Activated T-cell treated with anti-CD3 and anti-CD28 coated beads for 48 hours (primary cell): Measurements from ENCODE around the gene MIF4GD.
"Not testable (repeated sequence)": the region's sequence is repeated elsewhere in the genome, so short reads cannot be mapped to it uniquely, and the experiment has no call there.

Experiments used
- DNase-seq: peaks from one replicate; pipeline ENCODE4 v3.0.0-alpha.2; 2020; ENCODE audit warnings: low read depth

Gene MIF4GD

DNA sequence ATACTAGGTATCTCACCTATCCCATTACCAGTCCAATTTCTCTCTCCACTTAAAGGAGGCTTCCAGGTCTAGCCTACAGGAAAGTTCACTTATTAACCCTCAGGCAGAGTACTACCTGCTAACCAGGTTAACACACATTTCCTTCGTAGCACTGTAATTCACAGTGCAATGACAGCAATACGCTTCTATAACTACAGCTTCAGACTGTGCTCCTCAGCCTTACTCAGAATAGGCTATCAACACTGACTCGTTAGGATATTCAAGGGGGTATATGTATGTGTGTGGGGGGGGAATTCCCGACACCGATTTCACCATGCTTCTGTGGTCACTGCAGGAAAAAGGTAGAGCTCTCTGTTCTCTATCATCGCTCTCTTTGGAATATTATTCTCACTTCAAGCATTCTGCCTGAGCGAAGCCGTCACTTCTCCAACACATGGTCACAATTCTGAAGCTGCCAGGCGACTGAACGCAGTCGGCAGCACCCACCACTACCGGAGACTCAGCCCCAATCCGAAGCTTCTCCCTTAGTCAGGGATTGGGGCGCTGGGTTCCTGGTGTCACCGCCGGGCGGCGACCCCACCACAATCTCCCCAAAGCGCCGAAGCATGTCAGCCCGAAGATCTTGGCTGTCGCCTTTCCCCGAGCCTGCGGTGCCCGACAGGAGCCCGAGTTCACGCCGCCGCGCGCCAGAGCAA lies 10.2 kb downstream of the MIF4GD start:
- DNase-seq, result peak; percentile 45

DNA sequence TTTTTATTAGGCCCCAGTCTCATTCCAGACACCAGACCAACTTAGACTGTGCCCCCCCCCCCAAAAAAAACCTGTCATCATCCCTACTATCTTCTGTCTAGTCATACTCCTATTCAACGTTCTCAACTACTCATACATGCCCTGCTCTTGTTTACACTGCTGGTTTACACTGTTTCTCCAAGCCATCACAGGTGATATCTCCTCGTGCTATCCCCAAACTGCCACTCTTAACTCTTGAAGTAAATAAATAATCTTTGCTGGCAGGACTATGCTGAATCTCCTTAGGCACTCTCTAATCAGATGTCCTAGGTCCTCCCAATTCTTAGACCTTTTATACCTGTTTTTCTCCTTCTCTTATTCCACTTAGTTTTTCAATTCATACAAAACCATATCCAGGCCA lies 13.8 kb downstream of the MIF4GD start:
- not testable (repeated sequence) for DNase-seq

DNA sequence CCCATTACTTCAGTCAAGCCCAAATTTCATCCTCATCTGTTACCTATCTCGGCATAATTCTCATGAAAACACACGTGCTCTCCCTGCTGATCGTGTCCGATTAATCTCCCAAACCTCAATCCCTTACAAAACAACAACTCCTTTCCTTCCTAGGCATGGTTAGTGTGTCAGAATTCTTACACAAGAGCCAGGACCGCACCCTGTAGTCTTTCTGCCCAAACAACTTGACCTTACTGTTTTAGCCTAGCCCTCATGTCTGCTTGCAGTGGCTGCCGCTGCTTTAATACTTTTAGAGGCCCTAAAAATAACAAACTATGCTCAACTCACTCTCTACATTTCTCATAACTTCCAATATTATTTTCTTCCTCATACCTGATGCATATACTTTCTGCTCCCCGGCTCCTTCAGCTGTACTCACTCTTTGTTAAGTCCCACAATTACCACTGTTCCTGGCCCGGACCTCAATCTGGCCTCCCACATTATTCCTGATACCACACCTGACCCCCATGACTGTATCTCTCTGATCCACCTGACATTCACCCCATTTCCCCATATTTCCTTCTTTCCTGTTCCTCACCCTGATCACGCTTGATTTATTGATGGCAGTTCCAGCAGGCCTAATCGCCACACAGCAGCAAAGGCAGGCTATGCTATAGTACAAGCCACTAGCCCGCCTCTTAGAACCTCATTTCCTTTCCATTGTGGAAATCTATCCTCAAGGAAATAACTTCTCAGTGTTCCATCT lies 14.9 kb downstream of the MIF4GD start:
- not testable (repeated sequence) for DNase-seq

DNA sequence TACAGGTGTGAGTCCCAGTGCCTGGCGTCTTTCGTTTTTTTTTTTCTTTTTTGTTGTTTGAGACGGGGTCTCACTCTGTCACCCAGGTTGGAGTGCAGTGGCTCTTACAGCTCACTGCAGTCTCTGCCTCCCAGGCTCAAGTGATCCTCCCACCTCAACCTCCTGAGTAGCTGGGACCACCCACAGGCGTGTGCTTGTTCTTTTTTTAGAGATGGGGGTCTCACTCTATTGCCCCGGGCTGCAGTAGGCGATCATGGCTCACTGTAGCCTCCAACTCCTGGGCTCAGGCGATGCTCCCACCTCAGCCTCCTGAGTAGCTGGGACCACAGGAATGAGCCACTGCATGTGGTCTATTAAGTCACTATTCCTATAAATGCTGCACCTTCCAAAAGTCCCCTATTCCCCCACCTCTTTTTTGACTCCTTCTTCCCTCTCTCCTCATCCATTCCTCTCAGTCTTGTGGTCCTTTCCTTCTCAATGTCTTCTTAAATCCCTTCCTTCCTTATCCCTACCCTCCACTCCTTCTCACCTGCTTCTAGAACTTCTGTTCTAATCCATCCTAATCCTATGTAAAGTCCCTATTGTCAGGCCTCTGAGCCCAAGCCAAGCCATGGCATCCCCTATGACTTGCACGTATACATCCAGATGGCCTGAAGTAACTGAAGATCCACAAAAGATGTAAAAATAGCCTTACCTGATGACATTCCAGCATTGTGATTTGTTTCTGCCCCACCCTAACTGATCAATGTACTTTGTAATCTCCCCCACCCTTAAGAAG lies 18.8 kb downstream of the MIF4GD start:
- DNase-seq, result no peak

DNA sequence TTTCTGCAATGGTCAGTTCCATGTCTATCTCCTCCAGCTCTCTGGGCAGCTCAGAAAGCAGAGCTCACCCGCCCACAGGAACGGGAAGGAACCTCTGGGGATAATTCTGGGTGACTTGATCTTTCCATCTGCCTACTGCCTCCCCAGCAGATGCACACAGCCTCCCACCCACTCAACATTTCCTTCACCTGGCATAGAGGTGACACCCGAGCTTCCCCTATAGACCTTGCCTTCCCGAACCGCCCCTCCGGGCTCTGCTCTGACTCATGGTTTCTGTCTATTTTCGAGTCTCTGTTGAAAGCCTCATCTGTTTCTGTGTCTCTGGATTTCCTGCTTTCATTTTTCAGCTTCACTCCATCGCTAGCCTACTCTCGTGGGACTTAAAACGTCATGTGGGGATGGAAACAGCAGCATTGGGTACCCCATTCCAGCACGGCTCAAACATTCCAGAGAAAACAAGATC lies 21.0 kb downstream of the MIF4GD start:
- DNase-seq, result peak; percentile 68

DNA sequence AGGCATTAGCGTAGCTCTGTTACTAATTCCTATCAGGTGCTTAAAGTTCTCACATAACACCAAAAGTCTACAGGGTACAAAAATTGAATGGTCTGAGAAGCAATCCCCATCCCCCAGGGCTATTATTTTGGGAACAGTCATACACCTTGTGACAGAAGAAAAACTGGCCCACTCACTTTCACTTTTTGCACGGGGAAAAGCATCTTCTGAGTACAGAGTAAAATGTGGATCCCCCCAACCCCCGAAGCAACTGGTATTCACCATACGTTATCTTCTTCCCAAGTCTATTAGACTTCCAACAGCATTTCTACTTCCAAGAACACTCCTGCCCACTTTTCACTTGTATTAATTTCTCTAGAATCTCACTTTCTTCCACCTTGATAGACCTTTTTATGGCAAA lies 21.5 kb downstream of the MIF4GD start:
- DNase-seq, result no peak

DNA sequence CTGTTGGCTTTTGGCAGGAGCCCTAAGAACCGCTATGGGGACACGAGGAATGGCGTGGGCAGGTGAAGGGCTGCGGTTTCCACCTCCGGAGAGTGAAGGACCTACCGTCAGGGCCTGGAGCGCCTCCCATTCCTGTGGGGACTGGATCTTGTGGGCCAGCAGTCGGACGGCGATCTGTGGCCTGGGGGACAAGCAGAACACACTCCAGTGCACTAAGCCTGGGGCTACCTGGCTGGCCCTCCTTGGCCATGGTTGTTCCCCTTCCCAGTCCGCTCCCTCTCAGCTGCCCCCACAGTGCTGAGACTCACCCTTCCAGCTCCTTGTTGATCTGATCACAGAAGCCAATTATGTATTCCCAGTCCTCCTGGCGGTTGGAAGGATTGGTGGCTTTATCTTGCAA lies 24.6 kb downstream of the MIF4GD start:
- no peak for DNase-seq

DNA sequence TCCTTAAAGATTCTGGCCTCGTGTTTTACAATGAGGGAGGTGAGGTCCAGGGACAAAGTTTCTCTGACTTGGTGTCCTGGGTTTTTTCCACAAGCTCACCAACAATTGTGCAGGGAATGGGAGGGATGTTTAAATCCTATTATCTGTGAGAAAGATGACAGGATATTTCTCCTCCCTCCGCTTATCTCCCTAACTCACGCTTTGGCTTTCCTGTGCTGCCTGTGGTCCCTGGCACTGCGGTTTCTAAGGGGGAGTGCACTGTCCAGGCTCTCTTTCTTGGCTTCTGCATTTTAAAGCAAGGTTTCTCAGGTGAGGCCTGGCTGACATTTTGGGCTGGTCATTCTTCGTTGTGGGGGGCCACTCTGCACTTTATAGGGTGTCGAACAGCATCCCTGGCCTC lies 26.0 kb downstream of the MIF4GD start:
- no peak for DNase-seq

DNA sequence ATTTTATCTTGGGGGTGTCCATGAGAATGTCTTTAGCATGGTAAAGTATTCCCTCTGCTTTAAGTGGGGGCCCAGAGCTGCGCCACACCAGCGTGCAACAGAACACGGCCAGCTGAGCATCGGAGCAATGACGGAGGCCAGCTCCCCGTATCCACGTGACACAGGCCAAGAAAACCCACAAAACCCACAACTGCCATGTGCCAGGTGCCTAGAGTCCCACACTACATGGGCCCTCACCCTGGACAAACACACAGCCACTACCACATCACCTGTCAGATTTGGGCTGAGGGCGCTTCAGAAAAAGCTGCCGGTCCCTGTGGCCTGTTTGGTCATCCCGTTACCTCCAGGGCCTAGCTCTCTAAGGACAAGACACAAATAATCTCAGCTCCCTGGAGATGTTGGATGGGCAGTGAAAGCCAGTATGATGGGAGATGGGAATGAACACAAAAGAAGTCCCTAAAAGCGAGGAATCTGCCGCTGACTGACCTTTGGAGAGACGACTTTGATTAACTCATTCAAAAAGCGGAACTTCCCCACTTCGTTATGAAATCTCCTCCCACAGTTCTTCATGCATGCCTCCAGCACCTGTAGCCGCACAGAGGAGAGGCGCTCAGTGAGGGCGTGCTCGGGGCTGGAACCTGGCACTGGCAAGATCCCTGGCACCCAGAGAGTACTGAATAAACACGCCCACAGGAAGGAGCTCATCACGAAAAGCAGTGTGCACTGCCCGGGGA lies 26.7 kb downstream of the MIF4GD start:
- no peak for DNase-seq

DNA sequence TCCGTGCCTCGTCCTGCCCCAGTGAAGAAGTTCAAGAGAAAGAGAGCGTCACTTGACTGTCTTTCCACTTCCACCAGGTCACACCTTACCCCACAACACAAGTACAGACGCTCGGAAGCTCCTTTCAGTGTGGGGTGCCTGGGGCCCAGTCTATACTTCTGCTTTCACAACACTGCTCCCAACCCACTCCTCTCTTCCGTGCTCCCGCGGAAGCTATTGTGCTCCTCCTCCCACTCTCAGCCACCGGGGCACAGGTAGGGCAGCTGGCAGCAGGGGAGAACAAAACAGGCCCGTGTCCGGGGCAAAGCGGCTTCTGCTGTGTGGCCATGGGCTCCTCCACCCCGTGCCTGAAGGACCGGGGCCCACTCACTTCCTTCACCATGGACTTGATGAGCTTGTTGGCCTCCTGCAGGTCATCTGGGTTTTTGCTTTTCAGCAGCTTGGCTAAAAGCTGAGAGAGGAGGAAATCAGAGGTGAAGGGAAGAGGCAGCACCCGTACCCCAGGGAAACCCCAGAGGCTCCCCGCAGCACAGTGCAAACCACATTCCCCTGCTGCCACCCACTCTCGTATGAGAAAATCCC lies 28.5 kb downstream of the MIF4GD start:
- no peak for DNase-seq

DNA sequence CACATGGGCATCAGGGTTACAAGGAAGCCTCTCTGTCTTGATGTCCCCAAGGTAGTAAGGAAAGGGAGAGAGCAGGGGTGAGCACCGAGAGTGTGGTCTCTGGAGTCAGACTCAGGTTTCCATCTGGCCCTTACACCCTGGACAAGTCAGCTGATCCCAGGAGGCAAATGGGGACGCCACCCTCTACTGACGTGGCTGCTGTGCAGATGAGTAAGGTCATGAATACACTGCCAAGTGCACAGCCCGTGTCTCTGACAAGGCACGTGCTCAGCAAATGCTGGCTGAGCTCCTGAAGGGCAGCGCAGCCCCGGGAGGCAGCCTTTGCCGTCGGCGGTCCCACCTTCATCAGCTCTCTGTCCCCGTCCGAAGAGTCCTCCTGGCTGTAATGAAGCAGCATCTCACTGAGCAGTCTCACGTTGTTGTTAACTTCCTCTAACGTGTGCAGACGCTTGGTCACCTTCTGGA lies 29.0 kb downstream of the MIF4GD start:
- DNase-seq, result no peak

DNA sequence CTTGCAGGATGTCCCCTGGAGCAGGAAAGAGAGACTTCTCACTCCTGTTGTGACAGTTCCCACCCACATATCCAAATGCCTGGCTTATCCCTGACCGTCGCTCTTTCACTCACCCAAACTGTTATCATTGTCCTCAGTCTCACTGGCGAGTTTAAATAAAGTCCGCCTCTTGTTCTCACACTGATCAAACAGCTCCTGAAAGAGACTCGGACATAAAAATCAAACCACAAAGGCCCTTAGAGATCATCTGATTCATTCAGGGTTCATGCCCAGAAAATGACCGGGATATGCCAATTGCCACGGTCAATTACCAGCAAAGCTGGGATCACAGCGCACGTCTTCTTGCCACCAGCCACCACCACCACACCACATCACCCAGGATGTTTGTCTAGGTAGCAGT lies 29.5 kb downstream of the MIF4GD start:
- no peak for DNase-seq

DNA sequence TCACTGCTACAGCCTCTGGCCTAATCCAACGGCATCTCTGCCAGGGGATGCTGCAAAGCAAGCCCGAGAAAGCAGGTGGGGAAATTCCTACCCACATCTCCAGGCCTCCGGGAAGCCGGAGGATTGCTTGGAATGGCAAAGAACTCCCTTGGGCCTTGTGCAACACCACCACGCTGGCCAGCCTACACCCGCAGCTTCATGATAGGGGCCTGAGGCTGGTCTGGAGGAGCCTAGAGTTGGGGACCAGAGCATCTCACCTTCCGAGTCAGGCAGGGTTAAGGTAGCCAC lies 29.9 kb downstream of the MIF4GD start:
- no peak for DNase-seq

DNA sequence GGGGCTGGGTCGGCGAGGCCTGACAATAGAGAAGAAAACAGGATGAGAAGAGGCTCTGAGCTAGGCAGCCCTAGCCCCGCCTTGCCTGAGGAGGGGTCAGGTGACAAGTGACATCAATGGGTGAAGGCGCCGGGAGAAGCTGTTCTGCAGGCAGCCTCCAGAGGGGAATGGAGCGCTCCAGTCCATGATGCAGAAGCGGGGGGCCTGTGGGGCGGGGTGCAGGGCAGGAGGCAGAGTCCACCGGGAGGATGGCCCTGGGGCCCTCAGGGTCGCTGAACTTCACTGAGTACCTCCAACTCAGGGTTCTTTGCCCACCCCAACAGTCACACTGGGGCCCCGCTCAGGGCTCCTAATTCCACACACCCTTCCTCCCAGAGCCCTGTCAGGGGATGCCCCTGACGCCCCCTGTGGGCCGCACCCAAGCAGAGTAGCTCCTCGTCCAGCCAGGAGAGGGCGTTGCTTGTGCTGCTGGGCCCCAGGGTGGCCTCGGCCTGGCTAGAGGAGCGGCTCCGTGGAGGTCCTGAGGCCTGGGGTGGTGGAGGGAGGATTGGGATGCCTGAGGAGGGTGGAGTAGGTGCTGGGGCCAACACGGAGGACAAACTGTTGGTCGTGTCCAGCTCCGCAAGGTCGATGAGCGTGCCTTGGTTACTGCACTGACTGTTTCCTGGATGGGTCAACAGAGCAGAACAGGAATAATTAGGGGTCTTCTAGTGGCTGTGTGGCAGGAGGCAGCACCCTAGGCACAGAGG lies 30.5 kb downstream of the MIF4GD start:
- peak; percentile 59 for DNase-seq

DNA sequence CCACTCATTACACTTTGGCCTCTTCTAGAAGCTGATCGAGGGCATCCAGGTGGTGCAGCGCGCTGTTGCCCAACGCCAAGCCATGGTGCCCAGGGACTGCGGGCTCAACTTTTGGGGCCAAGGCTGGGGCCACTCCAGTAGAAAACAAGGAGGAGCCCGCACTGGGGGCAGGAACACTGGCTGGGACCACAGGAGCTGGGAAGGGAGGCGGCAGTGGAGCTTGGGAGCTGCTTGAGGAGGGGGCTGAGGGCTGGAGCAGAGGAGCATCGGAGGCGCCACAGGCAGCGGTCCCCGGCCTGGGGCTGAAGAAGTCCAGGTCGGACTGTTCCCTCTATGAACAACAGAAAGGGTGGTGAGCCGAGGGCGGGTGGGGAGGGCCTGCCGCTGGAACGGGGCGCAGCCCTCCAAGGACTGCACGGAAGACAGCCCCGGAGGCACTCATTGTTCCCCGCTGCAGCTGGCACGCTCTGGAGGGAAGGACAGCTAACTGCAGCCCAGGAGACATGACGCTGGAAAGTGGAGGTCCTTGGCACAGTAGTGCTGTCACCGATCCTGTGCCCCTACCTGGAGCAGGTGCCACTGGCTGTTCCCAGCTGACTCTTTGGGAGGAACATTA lies 31.1 kb downstream of the MIF4GD start:
- no peak for DNase-seq

DNA sequence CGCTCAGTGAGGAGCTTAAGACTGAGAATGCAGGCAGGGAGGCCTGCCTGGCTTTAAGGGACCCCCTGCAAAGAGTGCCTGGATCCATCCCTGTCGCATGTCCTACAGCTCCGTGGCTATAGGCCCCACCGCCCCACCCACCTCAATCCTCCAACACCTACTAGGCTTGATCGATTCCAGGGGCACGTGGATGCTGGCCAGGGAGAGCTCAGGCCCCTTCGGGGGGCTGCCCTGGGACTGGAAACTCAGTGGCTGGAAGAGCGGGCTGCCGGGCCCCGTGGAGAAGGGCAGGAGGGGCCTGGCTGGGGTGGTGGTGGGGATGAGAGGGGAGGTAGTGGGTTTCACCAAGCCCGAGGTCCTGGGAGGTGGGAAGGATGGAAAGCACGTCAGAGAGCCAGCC lies 31.8 kb downstream of the MIF4GD start:
- no peak for DNase-seq

DNA sequence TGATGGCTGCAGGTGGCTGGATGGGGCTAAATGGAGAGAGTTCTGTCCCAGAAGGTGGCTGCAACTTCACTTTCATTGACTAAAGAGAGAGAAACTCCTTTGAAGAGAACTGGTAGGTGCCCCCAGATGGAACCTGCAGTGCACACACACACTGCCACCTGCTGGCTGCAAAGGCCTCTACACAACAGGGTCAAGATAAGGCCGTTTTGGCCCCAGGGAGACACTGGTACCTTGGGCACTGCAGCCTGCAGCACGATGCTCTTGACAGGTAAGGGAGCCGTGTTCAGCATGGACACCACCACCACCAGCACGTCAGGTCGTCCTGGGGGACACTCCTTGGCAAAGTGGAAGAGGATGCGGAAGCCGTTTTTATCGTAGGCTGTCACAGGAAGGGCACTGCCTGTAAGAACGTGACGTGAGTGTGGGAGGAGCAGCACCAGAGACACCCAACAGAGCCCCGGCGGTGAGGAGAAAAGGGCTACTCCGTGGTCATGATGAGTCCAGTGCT lies 32.3 kb downstream of the MIF4GD start:
- peak; percentile 45 for DNase-seq

DNA sequence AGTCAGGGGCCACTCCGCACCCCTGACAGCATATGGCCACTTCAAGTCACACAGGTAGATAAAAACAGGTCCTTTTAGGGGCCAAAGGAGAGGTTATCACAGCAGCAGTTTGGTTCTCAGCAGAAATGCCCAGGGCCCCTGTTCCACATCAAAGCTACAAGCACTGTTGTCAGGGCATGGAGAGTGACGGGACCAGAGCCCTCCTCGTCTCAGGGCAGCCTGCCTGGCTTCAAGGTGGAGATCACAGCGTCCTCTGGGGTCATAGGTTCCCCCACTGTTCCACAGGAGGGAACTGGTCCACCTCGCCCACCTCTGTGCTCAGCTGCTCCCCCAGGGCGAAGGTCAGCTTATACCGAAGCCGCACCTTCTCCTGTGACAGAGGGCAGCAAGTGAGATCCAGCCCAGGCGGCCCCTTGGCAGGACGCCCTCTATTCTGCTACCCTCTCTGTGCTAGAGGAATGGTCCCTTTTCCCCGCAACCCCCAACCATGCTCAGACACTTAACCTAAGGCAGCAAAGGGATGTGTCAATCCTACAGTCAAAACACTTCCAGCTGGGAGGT lies 32.9 kb downstream of the MIF4GD start:
- no peak for DNase-seq

DNA sequence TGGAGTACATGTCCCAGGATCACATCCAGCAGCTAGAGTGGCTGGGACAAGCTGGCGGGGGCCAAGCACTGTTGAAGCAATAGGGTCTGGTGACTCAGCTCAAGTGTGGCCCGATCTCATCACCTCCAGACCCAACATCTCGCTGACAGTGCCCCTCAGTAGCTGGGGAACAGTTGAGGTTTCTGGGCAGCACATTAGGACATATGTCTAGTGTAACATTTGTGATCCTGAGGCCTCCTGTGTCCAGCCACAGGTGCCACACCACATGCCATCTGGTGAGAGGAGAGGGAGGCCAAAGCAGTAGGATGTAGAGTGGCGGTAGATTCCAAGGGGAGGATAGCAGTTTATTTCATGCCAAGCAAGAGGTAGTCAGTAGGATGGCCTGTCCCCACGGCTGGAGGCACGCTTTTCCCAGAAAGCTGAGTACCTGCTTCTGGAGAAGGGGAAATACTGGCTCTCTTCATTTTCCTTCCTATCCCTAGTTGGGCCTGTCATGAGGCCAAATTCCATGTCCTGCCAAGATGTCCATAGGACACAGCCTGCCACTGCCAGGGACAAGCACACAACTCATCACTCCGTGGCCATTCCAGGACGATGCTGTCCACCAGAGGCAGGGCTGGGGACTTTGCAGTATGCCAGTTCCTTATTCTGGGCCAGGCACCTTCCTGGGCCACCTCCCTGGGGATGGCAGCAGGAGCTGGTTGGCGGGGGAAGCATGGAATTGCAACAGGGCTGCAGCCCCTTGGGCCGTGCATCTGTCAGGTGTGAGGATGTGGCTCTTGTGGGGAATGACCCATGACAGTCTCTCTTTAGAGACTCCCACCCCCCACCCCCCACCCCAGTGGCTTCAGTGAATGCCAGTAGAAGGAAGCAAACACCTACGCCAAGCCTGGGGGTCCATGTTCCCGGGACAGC lies 33.7 kb downstream of the MIF4GD start:
- no peak for DNase-seq
